Karpas-422 (cell line): ENCODE data around the gene KRT14. TPM values are rescaled to one million over a fixed set of nuclear protein-coding genes. Genes with fewer than 3 reads are reported as not detected.
"Not testable (repeated sequence)": the region's sequence is repeated elsewhere in the genome, so short reads cannot be mapped to it uniquely, and the experiment has no call there.

Source experiments
- DNase-seq: peaks from one replicate; pipeline ENCODE4 v3.0.0-alpha.2; 2015
- H2AFZ ChIP-seq: fragments of 200-600 bp; sonication (generic); 2 replicates; pipeline ENCODE4 v1.6.1; 2014; ENCODE audit warnings: antibody characterized with exemption, low read length, mixed read lengths
- H3K27ac ChIP-seq: fragments of 200-600 bp; sonication (generic); 2 replicates; pipeline ENCODE4 v1.5.1; 2014; ENCODE audit warnings: mild to moderate bottlenecking, low read length, moderate library complexity
- H3K27me3 ChIP-seq: fragments of 200-600 bp; sonication (generic); 2 replicates; pipeline ENCODE4 v1.6.1; 2014; ENCODE audit warnings: low read length, mixed read lengths
- H3K36me3 ChIP-seq: fragments of 200-600 bp; sonication (generic); 2 replicates; pipeline ENCODE4 v1.6.1; 2014; ENCODE audit warnings: low read length, mixed read lengths; ENCODE audit not compliant: insufficient read depth
- H3K4me1 ChIP-seq: fragments of 200-600 bp; sonication (generic); 2 replicates; pipeline ENCODE4 v1.6.1; 2014; ENCODE audit warnings: mild to moderate bottlenecking, low read length, mixed read lengths
- H3K4me2 ChIP-seq: fragments of 200-600 bp; sonication (generic); 2 replicates; pipeline ENCODE4 v1.6.1; 2014; ENCODE audit warnings: low read length, low read depth, mild to moderate bottlenecking; ENCODE audit not compliant: poor library complexity, severe bottlenecking
- H3K4me3 ChIP-seq: fragments of 200-600 bp; sonication (generic); 2 replicates; pipeline ENCODE4 v1.5.1; 2014; ENCODE audit warnings: mild to moderate bottlenecking, antibody characterized with exemption, low read length, mixed read lengths
- H3K79me2 ChIP-seq: fragments of 200-600 bp; sonication (generic); 2 replicates; pipeline ENCODE4 v1.6.1; 2014; ENCODE audit warnings: mild to moderate bottlenecking, low read length, mixed read lengths
- H3K9ac ChIP-seq: fragments of 200-600 bp; sonication (generic); 2 replicates; pipeline ENCODE4 v1.6.0; 2014; ENCODE audit warnings: low read length
- H3K9me2 ChIP-seq: fragments of 200-600 bp; sonication (generic), shearing (Covaris generic); replicated peaks from 2 replicates; pipeline ENCODE4 v1.6.0; 2014; ENCODE audit warnings: mild to moderate bottlenecking, low read length, moderate library complexity; ENCODE audit not compliant: insufficient read depth
- H3K9me3 ChIP-seq: fragments of 300-700, 200-600 bp; sonication (generic); 2 replicates; pipeline ENCODE4 v1.6.1; 2014; ENCODE audit warnings: low read length, mixed read lengths
- H4K20me1 ChIP-seq: fragments of 200-600 bp; sonication (generic); 2 replicates; pipeline ENCODE4 v1.6.1; 2014; ENCODE audit warnings: mild to moderate bottlenecking, antibody characterized with exemption, low read length, low read depth; ENCODE audit not compliant: insufficient read depth
- total RNA-seq: library from RNA; depleted of rRNA; stranded (reverse); fragments of >200 nt; shearing (Covaris generic); gene quantifications from 2 replicates; pipeline ENCODE4 v1.2.3, GENCODE V29; 2014; ENCODE audit warnings: low replicate concordance

The KRT14 gene
- total RNA-seq, 1 experiment from 2014 or later, result not detected

DNA sequence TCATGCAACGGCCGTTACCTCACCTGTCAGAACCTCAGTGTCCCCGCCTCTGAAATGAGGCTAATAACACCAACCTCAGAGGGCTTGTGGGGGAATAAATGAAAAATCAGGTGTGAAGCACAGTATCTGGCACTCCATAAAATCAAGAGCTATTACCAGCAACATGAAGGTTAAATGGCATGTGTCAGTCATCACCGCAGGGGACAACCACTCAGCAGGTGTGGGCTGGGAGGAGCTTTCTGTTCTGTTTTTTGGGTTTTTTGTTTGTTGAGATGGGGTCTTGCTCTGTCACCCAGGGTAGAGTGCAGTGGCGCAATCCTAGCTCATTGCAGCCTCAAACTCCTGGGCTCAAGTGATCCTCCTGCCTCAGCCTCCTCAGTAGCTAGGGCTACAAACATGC is 41.8 kb downstream of the KRT14 start:
- Histone ChIP-seq H3K9ac (no peak overlapping the region), H4K20me1 (peaks cover 3% of the 10 kb centered on the region; the same call in 1 of the 2 replicates), H3K4me3 (no peak overlapping the region), H3K27ac (no peak overlapping the region), H3K9me2 (no peaks in the 10 kb centered on the region), H3K4me2 (no peak overlapping the region), H3K9me3 (no peaks in the 10 kb centered on the region), H3K79me2 (no peaks in the 10 kb centered on the region), H2AFZ (no peak overlapping the region), H3K4me1 (peaks cover 13% of the 10 kb centered on the region), H3K36me3 (no peaks in the 10 kb centered on the region), H3K27me3 (no peaks in the 10 kb centered on the region)
- no peak for DNase-seq

DNA sequence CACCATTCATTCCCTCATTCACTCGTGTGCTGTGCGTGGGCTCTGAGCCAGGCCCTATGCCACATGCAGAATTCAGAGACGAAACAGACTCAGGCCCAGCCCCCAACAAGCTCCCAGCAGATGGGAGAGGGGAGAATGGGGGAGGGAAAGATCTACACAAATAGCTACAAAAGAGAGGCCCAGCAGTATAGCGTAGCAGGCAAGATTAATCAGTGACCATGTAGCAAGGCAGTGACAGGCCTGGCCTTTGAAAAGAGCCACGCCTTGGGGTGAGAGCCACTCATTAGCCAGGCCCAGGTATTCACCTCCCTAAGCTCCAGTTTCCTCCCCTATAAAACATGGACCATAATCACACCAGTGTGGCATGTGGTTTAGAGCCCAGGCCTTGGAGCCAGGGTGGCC is 42.2 kb downstream of the KRT14 start:
- no peak overlapping the region for H3K9ac ChIP-seq
- no peak overlapping the region for H2AFZ ChIP-seq
- H3K4me1 ChIP-seq, result peaks cover 13% of the 10 kb centered on the region

DNA sequence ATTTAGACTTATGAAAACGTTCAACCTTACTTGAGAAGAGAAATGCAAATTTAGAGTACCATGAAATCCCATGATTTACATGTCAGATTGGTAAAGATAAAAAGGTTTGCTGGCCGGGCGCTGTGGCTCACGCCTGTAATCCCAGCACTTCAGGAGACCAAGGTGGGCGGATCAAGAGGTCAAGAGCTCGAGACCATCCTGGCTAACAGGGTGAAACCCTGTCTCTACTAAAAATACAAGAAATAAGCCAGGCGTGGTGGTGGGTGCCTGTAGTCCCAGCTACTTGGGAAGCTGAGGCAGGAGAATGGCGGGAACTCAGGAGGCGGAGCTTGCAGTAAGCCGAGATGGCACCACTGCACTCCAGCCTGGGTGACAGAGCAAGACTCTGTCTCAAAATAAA is 43.9 kb downstream of the KRT14 start:
- peak overlapping the region; percentile 26 for H3K4me2 ChIP-seq
- not testable (repeated sequence) for H3K36me3 ChIP-seq, H3K9me2 ChIP-seq, H3K27ac ChIP-seq, H3K4me3 ChIP-seq, H3K27me3 ChIP-seq, H3K9me3 ChIP-seq, H2AFZ ChIP-seq, H3K4me1 ChIP-seq, H3K79me2 ChIP-seq, H3K9ac ChIP-seq, H4K20me1 ChIP-seq
- peak; percentile 49 for DNase-seq

More for the DNA sequence above, 42.2 kb downstream of the KRT14 start:
- H3K79me2 ChIP-seq, result no peaks in the 10 kb centered on the region
- no peak overlapping the region for H3K4me3 ChIP-seq
- H3K27me3 ChIP-seq, result no peaks in the 10 kb centered on the region
- H3K9me3 ChIP-seq, result no peaks in the 10 kb centered on the region
- no peak overlapping the region for H3K4me2 ChIP-seq
- H4K20me1 ChIP-seq, result peaks cover 3% of the 10 kb centered on the region; the same call in 1 of the 2 replicates
- no peak overlapping the region for H3K27ac ChIP-seq
- no peak for DNase-seq
- no peaks in the 10 kb centered on the region for H3K36me3 ChIP-seq
- H3K9me2 ChIP-seq, result no peaks in the 10 kb centered on the region

DNA sequence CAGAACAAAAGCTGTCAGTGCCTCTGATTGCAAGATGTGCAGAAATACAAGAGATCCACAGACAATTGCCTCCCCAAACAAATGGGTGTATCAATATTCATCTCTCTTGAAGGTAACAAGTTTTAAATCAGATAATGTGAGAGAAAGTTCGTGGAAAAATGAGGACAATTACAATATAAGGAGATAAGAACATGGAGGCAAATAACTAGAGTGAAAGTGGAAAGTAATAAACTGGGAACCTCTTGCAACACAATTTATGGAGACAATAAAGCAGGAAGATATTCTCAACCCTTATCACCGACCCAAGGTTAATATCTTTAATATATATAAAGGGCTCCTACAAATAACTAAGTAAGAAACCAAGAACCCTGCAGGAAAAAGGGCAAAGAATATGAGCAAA is 44.3 kb downstream of the KRT14 start:
- H3K27ac ChIP-seq, result no peak overlapping the region
- DNase-seq, result no peak
- H3K27me3 ChIP-seq, result no peaks in the 10 kb centered on the region
- H3K36me3 ChIP-seq, result no peaks in the 10 kb centered on the region
- no peaks in the 10 kb centered on the region for H4K20me1 ChIP-seq
- H3K9me3 ChIP-seq, result no peaks in the 10 kb centered on the region
- H3K9ac ChIP-seq, result no peak overlapping the region
- H3K4me3 ChIP-seq, result no peak overlapping the region
- peak overlapping the region; percentile 26 for H3K4me2 ChIP-seq
- H3K79me2 ChIP-seq, result no peaks in the 10 kb centered on the region
- peaks cover 10% of the 10 kb centered on the region for H3K4me1 ChIP-seq
- H2AFZ ChIP-seq, result no peak overlapping the region
- H3K9me2 ChIP-seq, result no peaks in the 10 kb centered on the region

DNA sequence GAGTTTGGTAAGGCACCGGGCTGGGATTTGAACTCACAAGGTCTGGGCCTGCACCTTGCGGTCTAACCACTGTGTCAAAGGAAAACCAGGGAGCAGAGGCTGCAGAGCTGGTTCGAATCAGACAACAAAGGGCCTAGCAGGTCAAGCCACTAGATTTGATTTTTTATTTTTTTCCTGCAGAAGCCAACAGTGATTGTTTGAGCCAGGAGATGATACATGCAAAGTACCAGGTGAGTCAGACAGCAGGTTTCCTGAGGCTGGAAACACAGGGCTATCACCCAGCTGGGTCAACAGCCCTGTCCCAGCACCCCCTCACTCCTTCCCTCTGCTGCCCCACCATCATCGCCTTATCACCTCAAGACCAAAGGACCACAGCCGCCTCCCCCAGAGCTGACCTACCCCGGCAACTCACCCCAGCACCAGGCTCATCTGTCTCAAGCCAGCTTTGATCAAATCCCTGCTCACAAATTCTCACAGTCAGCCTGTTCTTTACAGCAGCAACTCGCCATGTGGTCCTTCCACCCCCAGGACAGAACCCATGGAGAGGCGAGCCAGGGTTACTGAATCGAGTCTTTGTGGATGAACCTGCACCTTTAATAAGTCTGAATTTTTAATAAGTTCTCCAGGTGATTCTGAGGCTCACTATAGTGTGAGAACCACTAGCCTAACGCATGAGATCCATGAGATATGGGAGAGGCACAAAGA is 45.6 kb downstream of the KRT14 start:
- no peaks in the 10 kb centered on the region for H3K9me3 ChIP-seq
- H3K4me1 ChIP-seq, result peaks cover 10% of the 10 kb centered on the region
- no peaks in the 10 kb centered on the region for H3K36me3 ChIP-seq
- DNase-seq, result no peak
- H2AFZ ChIP-seq, result no peak overlapping the region
- H4K20me1 ChIP-seq, result no peaks in the 10 kb centered on the region
- no peak overlapping the region for H3K9ac ChIP-seq
- H3K4me2 ChIP-seq, result no peak overlapping the region
- no peak overlapping the region for H3K27ac ChIP-seq
- H3K79me2 ChIP-seq, result no peaks in the 10 kb centered on the region
- H3K27me3 ChIP-seq, result no peaks in the 10 kb centered on the region
- no peaks in the 10 kb centered on the region for H3K9me2 ChIP-seq
- H3K4me3 ChIP-seq, result no peak overlapping the region

DNA sequence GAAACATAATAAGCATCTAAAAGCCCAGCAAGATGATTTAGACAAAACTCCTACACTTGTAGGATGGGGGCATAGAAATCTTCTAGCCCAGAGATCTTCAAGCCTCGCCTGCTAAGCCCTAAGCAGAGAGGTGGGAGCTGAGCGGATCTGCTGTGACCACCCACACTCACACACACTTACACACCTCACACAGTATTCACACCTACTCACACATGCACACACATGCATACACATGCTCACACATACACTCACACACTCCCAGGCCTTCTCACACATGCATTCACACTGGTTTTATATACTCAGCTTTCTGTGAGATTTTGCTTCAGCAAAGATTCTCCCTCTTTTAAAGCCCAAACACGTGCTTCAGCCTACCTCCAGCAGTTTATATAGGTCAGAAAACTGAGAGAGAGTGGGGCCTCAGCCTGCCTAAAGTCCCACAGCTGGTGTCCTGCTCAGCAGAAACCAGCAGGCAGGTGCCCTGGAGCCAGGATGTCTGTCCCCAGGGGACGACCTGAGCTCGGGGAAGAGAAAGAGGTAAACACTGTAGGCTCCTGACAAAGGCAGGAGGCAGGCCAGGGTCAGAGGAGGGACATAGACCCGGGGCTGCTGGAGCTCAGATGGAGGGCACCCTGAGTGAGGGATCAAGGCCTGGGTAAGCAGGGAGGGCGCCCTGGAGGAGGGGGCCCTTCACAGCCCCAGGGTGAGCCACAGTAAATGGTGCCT is 46.6 kb downstream of the KRT14 start:
- no peak overlapping the region for H2AFZ ChIP-seq
- no peaks in the 10 kb centered on the region for H3K27me3 ChIP-seq
- H4K20me1 ChIP-seq, result no peaks in the 10 kb centered on the region
- no peak overlapping the region for H3K4me2 ChIP-seq
- H3K27ac ChIP-seq, result no peak overlapping the region
- no peak overlapping the region for H3K9ac ChIP-seq
- H3K36me3 ChIP-seq, result no peaks in the 10 kb centered on the region
- no peaks in the 10 kb centered on the region for H3K9me3 ChIP-seq
- H3K79me2 ChIP-seq, result no peaks in the 10 kb centered on the region
- DNase-seq, result no peak
- H3K9me2 ChIP-seq, result no peaks in the 10 kb centered on the region
- H3K4me1 ChIP-seq, result peaks cover 10% of the 10 kb centered on the region
- no peak overlapping the region for H3K4me3 ChIP-seq

DNA sequence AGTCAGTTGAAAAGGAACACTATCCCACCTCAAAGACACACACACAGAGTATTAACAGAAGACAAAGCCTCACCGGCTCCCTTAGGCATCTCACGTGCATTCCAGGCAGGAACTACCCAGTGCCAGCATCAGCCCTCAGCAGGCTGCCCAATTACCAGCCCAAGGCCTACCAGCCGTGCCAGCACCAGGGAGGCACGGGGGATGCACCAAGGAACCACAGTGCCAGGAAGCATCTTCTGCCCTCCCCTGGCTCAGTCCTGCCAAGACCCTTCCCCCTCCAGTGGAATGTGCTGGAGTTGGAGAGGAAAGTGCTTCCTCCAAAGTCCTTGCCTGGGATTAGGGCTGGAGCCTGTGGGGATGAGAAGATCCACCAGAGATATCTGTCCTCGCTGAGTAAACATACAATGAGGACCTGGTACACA is 47.6 kb downstream of the KRT14 start:
- Histone ChIP-seq H3K79me2 (no peaks in the 10 kb centered on the region), H3K36me3 (no peaks in the 10 kb centered on the region), H3K4me2 (no peak overlapping the region), H3K27ac (no peak overlapping the region), H3K4me3 (no peak overlapping the region), H3K27me3 (no peaks in the 10 kb centered on the region), H2AFZ (no peak overlapping the region), H3K9me2 (no peaks in the 10 kb centered on the region), H3K9me3 (no peaks in the 10 kb centered on the region), H3K4me1 (peaks cover 10% of the 10 kb centered on the region), H4K20me1 (no peaks in the 10 kb centered on the region), H3K9ac (no peak overlapping the region)
- DNase-seq, result no peak

DNA sequence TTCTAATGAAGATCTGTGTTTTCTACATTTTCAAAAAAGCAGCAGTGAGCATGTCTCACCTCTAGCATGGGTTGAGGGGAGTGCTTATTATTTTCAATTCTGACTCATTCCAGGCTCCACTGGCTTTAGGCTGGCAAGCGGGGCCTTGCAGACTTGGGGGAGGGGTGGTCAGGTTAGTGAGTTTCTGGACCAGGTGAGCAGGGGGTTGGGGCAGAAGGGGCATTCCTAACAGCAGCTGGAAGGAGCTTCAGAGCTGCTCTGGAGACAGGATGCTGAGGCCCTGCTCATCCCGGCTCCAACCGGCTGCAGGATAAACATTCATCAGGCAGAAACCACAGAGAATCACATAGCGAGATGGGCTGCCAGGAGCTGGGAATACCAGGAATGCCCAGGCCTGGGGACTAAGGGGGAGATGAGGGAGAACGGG is 48.1 kb downstream of the KRT14 start:
- Histone ChIP-seq H3K4me3 (no peak overlapping the region), H3K79me2 (no peaks in the 10 kb centered on the region), H3K36me3 (no peaks in the 10 kb centered on the region), H3K4me1 (peaks cover 10% of the 10 kb centered on the region), H3K27me3 (no peaks in the 10 kb centered on the region), H4K20me1 (no peaks in the 10 kb centered on the region), H3K27ac (no peak overlapping the region), H3K9me2 (no peaks in the 10 kb centered on the region), H3K4me2 (no peak overlapping the region), H2AFZ (no peak overlapping the region), H3K9ac (no peak overlapping the region), H3K9me3 (no peaks in the 10 kb centered on the region)
- DNase-seq, result no peak
